DND-41 (cell line): ENCODE measurements around the gene PDZK1.
"Not testable (repeated sequence)": the region's sequence is repeated elsewhere in the genome, so short reads cannot be mapped to it uniquely, and the experiment has no call there.

ENCODE experiments used
- ATAC-seq: fragments of 200-7000 bp; cut with Tn5 transposase; 3 replicates; pipeline ENCODE4 v1.9.1; 2021; ENCODE audit warnings: low read depth; ENCODE audit not compliant: insufficient read depth
- DNase-seq: peaks from one replicate; pipeline ENCODE4 v3.0.0-alpha.2; 2020
- H2AFZ ChIP-seq: 2 replicates; pipeline ENCODE4 v1.6.0; 2012; ENCODE audit warnings: low read depth, low read length
- H3K27ac ChIP-seq: 2 replicates; pipeline ENCODE4 v1.5.1; 2012; ENCODE audit warnings: low read length, inconsistent platforms
- H3K27me3 ChIP-seq: fragments of 200-600 bp; sonication (generic); 2 replicates; pipeline ENCODE4 v1.6.0; 2012; ENCODE audit warnings: low read length, mild to moderate bottlenecking, inconsistent platforms; ENCODE audit not compliant: insufficient read depth, poor library complexity
- H3K36me3 ChIP-seq: 2 replicates; pipeline ENCODE4 v1.5.1; 2012; ENCODE audit warnings: low read length, inconsistent platforms; ENCODE audit not compliant: insufficient read depth
- H3K4me1 ChIP-seq: 2 replicates; pipeline ENCODE4 v1.5.1; 2012; ENCODE audit warnings: mild to moderate bottlenecking, low read length; ENCODE audit not compliant: insufficient read depth
- H3K4me2 ChIP-seq: 2 replicates; pipeline ENCODE4 v1.6.0; 2012; ENCODE audit warnings: mild to moderate bottlenecking, moderate library complexity, low read length, inconsistent platforms; ENCODE audit not compliant: insufficient read depth
- H3K4me3 ChIP-seq, 2 experiments: fragments of 200-600 bp in 1 of 2; shearing (Covaris generic) in 1 of 2; 2 replicates each; pipeline ENCODE4 v1.5.1; 2012 to 2016; ENCODE audit warnings: inconsistent platforms in 2 of 2, low read length in 2 of 2, mild to moderate bottlenecking in 2 of 2, low read depth in 1 of 2, moderate library complexity in 1 of 2
- H3K79me2 ChIP-seq: 2 replicates; pipeline ENCODE4 v1.6.0; 2012; ENCODE audit warnings: low read length, inconsistent platforms; ENCODE audit not compliant: insufficient read depth
- H3K9ac ChIP-seq: 2 replicates; pipeline ENCODE4 v1.6.0; 2012; ENCODE audit warnings: low read depth, mild to moderate bottlenecking, inconsistent platforms, low read length, moderate library complexity
- H3K9me3 ChIP-seq: 2 replicates; pipeline ENCODE4 v1.5.1; 2012; ENCODE audit warnings: low read length, moderate library complexity, mild to moderate bottlenecking, inconsistent platforms; ENCODE audit not compliant: insufficient read depth, severe bottlenecking
- H4K20me1 ChIP-seq: 2 replicates; pipeline ENCODE4 v1.6.0; 2012; ENCODE audit warnings: low read length; ENCODE audit not compliant: insufficient read depth

The PDZK1 gene

GRCh38 chr1:145665015-145665414 lies 42.2 kb downstream of the PDZK1 start:
- not testable (repeated sequence) for H3K4me1 ChIP-seq, H3K4me2 ChIP-seq, H3K27me3 ChIP-seq, ATAC-seq, H3K79me2 ChIP-seq, H3K9ac ChIP-seq, H3K27ac ChIP-seq, DNase-seq, H4K20me1 ChIP-seq, H3K9me3 ChIP-seq, H3K4me3 ChIP-seq, H2AFZ ChIP-seq, H3K36me3 ChIP-seq

- H3K9me3 ChIP-seq, DNase-seq, H3K79me2 ChIP-seq, H3K27me3 ChIP-seq, H3K4me1 ChIP-seq, H3K27ac ChIP-seq, H4K20me1 ChIP-seq, H2AFZ ChIP-seq, H3K4me2 ChIP-seq, H3K4me3 ChIP-seq, H3K36me3 ChIP-seq, H3K9ac ChIP-seq: not testable (repeated sequence)
- ATAC-seq, result 0 out of 3 replicates have a peak, but pooled peaks have one; percentile 27
Observed at GRCh38 chr1:145662502-145662901, 44.7 kb downstream of the PDZK1 start.

GRCh38 chr1:145656245-145656943 lies 50.8 kb downstream of the PDZK1 start:
- H3K27me3 ChIP-seq, H4K20me1 ChIP-seq, H3K4me1 ChIP-seq, H3K27ac ChIP-seq, ATAC-seq, H3K4me3 ChIP-seq, H3K9me3 ChIP-seq, H3K36me3 ChIP-seq, DNase-seq, H3K79me2 ChIP-seq, H3K4me2 ChIP-seq, H2AFZ ChIP-seq, H3K9ac ChIP-seq: not testable (repeated sequence)

GRCh38 chr1:145643990-145644389 lies 63.2 kb downstream of the PDZK1 start:
- not testable (repeated sequence) for ATAC-seq, H3K79me2 ChIP-seq, H3K9ac ChIP-seq, H3K4me1 ChIP-seq, H2AFZ ChIP-seq, H4K20me1 ChIP-seq, H3K36me3 ChIP-seq, DNase-seq, H3K4me3 ChIP-seq, H3K4me2 ChIP-seq, H3K27ac ChIP-seq, H3K27me3 ChIP-seq, H3K9me3 ChIP-seq

GRCh38 chr1:145641886-145642285 lies 65.3 kb downstream of the PDZK1 start:
- not testable (repeated sequence) for H3K9me3 ChIP-seq, H3K4me1 ChIP-seq, H3K27ac ChIP-seq, DNase-seq, H3K9ac ChIP-seq, H3K79me2 ChIP-seq, H2AFZ ChIP-seq, H3K4me2 ChIP-seq, H3K4me3 ChIP-seq, H3K27me3 ChIP-seq, H3K36me3 ChIP-seq, H4K20me1 ChIP-seq, ATAC-seq

- not testable (repeated sequence) for H3K27ac ChIP-seq, DNase-seq, H3K9ac ChIP-seq, H4K20me1 ChIP-seq, ATAC-seq, H3K4me2 ChIP-seq, H3K79me2 ChIP-seq, H3K27me3 ChIP-seq, H3K4me3 ChIP-seq, H3K36me3 ChIP-seq, H3K9me3 ChIP-seq, H3K4me1 ChIP-seq, H2AFZ ChIP-seq
Observed at GRCh38 chr1:145636237-145636636, 70.9 kb downstream of the PDZK1 start.

- H2AFZ ChIP-seq, H3K27ac ChIP-seq, H3K4me2 ChIP-seq, H4K20me1 ChIP-seq, ATAC-seq, H3K79me2 ChIP-seq, H3K9me3 ChIP-seq, H3K9ac ChIP-seq, H3K4me1 ChIP-seq, H3K4me3 ChIP-seq, H3K36me3 ChIP-seq, H3K27me3 ChIP-seq, DNase-seq: not testable (repeated sequence)
Observed at GRCh38 chr1:145622177-145622576, 85.0 kb downstream of the PDZK1 start.
